ENCODE results near the gene ALPK1.

Gene ALPK1

GRCh38 chr4:112377171-112377570, 80.0 kb downstream of the ALPK1 start:
- no peak for DNase-seq (ENCODE audit: extremely low read depth, low read depth)
- TF ChIP-seq CTCF (IDR thresholded peaks at IDR 0.05; ENCODE audit: low read depth, low read length) = no peak

GRCh38 chr4:112377594-112378242, 80.5 kb downstream of the ALPK1 start:
- DNase-seq (ENCODE audit: extremely low read depth, low read depth) = no peak
- no peak for TF ChIP-seq CTCF (IDR thresholded peaks at IDR 0.05; ENCODE audit: low read depth, low read length)

GRCh38 chr4:112378243-112378620, 81.1 kb downstream of the ALPK1 start:
- TF ChIP-seq CTCF (IDR thresholded peaks at IDR 0.05; ENCODE audit: low read depth, low read length) = no peak
- no peak for DNase-seq (ENCODE audit: extremely low read depth, low read depth)

- no peak for DNase-seq (ENCODE audit: extremely low read depth, low read depth)
- TF ChIP-seq CTCF (IDR thresholded peaks at IDR 0.05; ENCODE audit: low read depth, low read length) = no peak
Measured at GRCh38 chr4:112378858-112379257, 81.7 kb downstream of the ALPK1 start.

GRCh38 chr4:112379306-112379705, 82.1 kb downstream of the ALPK1 start:
- no peak for DNase-seq (ENCODE audit: extremely low read depth, low read depth)
- TF ChIP-seq CTCF (IDR thresholded peaks at IDR 0.05; ENCODE audit: low read depth, low read length) = no peak

GRCh38 chr4:112381996-112382692, 85.0 kb downstream of the ALPK1 start:
- no peak for TF ChIP-seq CTCF (IDR thresholded peaks at IDR 0.05; ENCODE audit: low read depth, low read length)
- no peak for DNase-seq (ENCODE audit: extremely low read depth, low read depth)

- DNase-seq (ENCODE audit: extremely low read depth, low read depth) = no peak
- no peak for TF ChIP-seq CTCF (IDR thresholded peaks at IDR 0.05; ENCODE audit: low read depth, low read length)
Measured at GRCh38 chr4:112386071-112386470, 88.9 kb downstream of the ALPK1 start.

All from AG09319 (cell line).